Upper lobe of left lung (tissue), 6 donors: ENCODE data around the gene PLA2G2C. TPM values are rescaled to one million over a fixed set of nuclear protein-coding genes. Genes with fewer than 3 reads are reported as not detected.

Source experiments
- ATAC-seq, 2 donors: fragments of 200-7000 bp; cut with Tn5 transposase; one replicate each; pipeline ENCODE4 v1.9.1; 2022; ENCODE audit warnings: mild to moderate bottlenecking in 2 of 2, moderate library complexity in 2 of 2; ENCODE audit not compliant: low FRiP score in 2 of 2
- DNase-seq, 2 donors: peaks; one replicate each; pipeline ENCODE4 v3.0.0-alpha.2; 2019 to 2020
- H3K27ac ChIP-seq, 4 donors: fragments of 200-600 bp; sonication (generic); one replicate each; pipeline ENCODE4 v1.5.1; 2016 to 2019
- H3K27me3 ChIP-seq, 4 donors: fragments of 200-600 bp; sonication (generic); one replicate each; pipeline ENCODE4 v1.5.1; 2017 to 2019
- H3K36me3 ChIP-seq, 4 donors: fragments of 200-600 bp; sonication (generic); one replicate each; pipeline ENCODE4 v1.5.1; 2016 to 2019
- H3K4me1 ChIP-seq, 4 donors: fragments of 200-600 bp; sonication (generic); one replicate each; pipeline ENCODE4 v1.5.1; 2018 to 2019
- H3K4me3 ChIP-seq, 4 donors: fragments of 200-600 bp; sonication (generic); one replicate each; pipeline ENCODE4 v1.5.1; 2017 to 2019; ENCODE audit warnings: mild to moderate bottlenecking in 2 of 4, moderate library complexity in 1 of 4
- H3K9me3 ChIP-seq, 4 donors: fragments of 200-600 bp; sonication (generic); one replicate each; pipeline ENCODE4 v1.5.1; 2018 to 2019
- CTCF ChIP-seq, 6 experiments: fragments of 450-650 bp in 4 of 6; fragments of 200-600 bp in 2 of 6; sonication (generic) in 2 of 6; IDR thresholded peaks; one replicate each; pipeline ENCODE4 v1.5.1; 2016 to 2019; ENCODE audit warnings: antibody characterized with exemption in 6 of 6
- EP300 ChIP-seq, 4 donors: sonication (generic); formaldehyde crosslinking; IDR thresholded peaks; one replicate each; pipeline ENCODE4 v1.5.1; 2017; ENCODE audit warnings: antibody characterized with exemption in 4 of 4, control low read depth in 2 of 4
- POLR2A ChIP-seq, 4 donors: fragments of 450-650 bp; IDR thresholded peaks; one replicate each; pipeline ENCODE4 v1.5.1; 2016 to 2017; ENCODE audit warnings: antibody characterized with exemption in 4 of 4, mild to moderate bottlenecking in 2 of 4
- POLR2AphosphoS5 ChIP-seq, 2 donors: sonication (generic); formaldehyde crosslinking; IDR thresholded peaks; one replicate each; pipeline ENCODE4 v1.5.1; 2017; ENCODE audit warnings: antibody characterized with exemption in 2 of 2
- WGBS, 2 donors: methylation state at CpG; one replicate each; pipeline ENCODE4 v1.1.5; 2017 to 2018; 5-methylcytosine and 5-hydroxymethylcytosine counted together
- total RNA-seq, 6 donors: library from RNA; depleted of rRNA in 4 of 6; stranded (reverse); fragments of >200 nt in 4 of 6; gene quantifications; one replicate each; pipeline versions ENCODE4 v1.1.0 to v1.2.1, GENCODE V29; 2016 to 2021
- donor health status: DM: no; HTN: no; CAD: no; lungs with moderate emphysema.
- donor health status: DM: no; HTN: yes; CAD: no; lungs with severe emphysema.

PLA2G2C gene
- total RNA-seq, 6 donors from 2014 or later = 0.30 TPM; not detected in 5

- WGBS, 2 donors = 79 to 92% methylated on average over 10 of the region's 10 CpGs
- no peak overlapping the region for H3K4me3 ChIP-seq
- no peak for DNase-seq
- H3K27ac ChIP-seq = no peak overlapping the region
- no peaks in the 10 kb centered on the region for H3K9me3 ChIP-seq
- no peaks in the 10 kb centered on the region for H3K27me3 ChIP-seq
- no peaks in the 10 kb centered on the region for H3K36me3 ChIP-seq
- peak in 1 of 2 donors; percentile 77 for ATAC-seq
- H3K4me1 ChIP-seq = peaks cover 4 to 13% (median 8%) of the 10 kb centered on the region in 4 donors
- TF ChIP-seq POLR2AphosphoS5 (IDR thresholded peaks at IDR 0.05) = no peak
- TF ChIP-seq CTCF (IDR thresholded peaks at IDR 0.05) = no peak
- TF ChIP-seq EP300 (IDR thresholded peaks at IDR 0.05) = no peak
Measured at GRCh38 chr1:20210736-20211460, 24.6 kb upstream of the PLA2G2C start.

- 59 to 64% methylated on average over 4 of the region's 4 CpGs for WGBS, 2 donors
- Histone ChIP-seq H3K9me3 (no peaks in the 10 kb centered on the region), H3K27me3 (no peaks in the 10 kb centered on the region), H3K4me3 (no peak overlapping the region), H3K27ac (no peak overlapping the region), H3K4me1 (peaks cover 4 to 13% (median 8%) of the 10 kb centered on the region in 4 donors), H3K36me3 (no peaks in the 10 kb centered on the region)
- ATAC-seq (no peak), DNase-seq (no peak)
- TF ChIP-seq POLR2A (IDR thresholded peaks at IDR 0.05) (no peak), EP300 (IDR thresholded peaks at IDR 0.05) (no peak), POLR2AphosphoS5 (IDR thresholded peaks at IDR 0.05) (no peak), CTCF (IDR thresholded peaks at IDR 0.05) (no peak)
Measured at GRCh38 chr1:20209471-20209870, 23.2 kb upstream of the PLA2G2C start.

GRCh38 chr1:20207546-20207945 lies 21.2 kb upstream of the PLA2G2C start:
- 88 to 89% methylated on average over 4 of the region's 4 CpGs for WGBS, 2 donors
- no peak for TF ChIP-seq POLR2AphosphoS5 (IDR thresholded peaks at IDR 0.05)
- TF ChIP-seq EP300 (IDR thresholded peaks at IDR 0.05) = no peak
- TF ChIP-seq CTCF (IDR thresholded peaks at IDR 0.05) = no peak
- no peak for TF ChIP-seq POLR2A (IDR thresholded peaks at IDR 0.05)
- Histone ChIP-seq H3K4me3 (no peak overlapping the region), H3K27me3 (no peaks in the 10 kb centered on the region), H3K4me1 (peaks cover 0 to 5% (median 2%) of the 10 kb centered on the region in 4 donors), H3K9me3 (no peaks in the 10 kb centered on the region), H3K36me3 (no peaks in the 10 kb centered on the region), H3K27ac (no peak overlapping the region)
- DNase-seq (no peak), ATAC-seq (no peak)

GRCh38 chr1:20202166-20202565 lies 15.8 kb upstream of the PLA2G2C start:
- Histone ChIP-seq H3K4me3 (no peak overlapping the region), H3K27me3 (no peaks in the 10 kb centered on the region), H3K36me3 (no peaks in the 10 kb centered on the region), H3K27ac (no peak overlapping the region), H3K4me1 (no peaks in the 10 kb centered on the region), H3K9me3 (no peaks in the 10 kb centered on the region)
- DNase-seq (no peak), ATAC-seq (no peak)
- TF ChIP-seq POLR2AphosphoS5 (IDR thresholded peaks at IDR 0.05) (no peak), CTCF (IDR thresholded peaks at IDR 0.05) (no peak), EP300 (IDR thresholded peaks at IDR 0.05) (no peak), POLR2A (IDR thresholded peaks at IDR 0.05) (no peak)
- WGBS, 2 donors = 80 to 95% methylated on average over 2 to 5 of the region's 5 CpGs

- ATAC-seq (no peak), DNase-seq (no peak)
- H3K27ac ChIP-seq = no peak overlapping the region
- TF ChIP-seq POLR2AphosphoS5 (IDR thresholded peaks at IDR 0.05) = no peak
- TF ChIP-seq POLR2A (IDR thresholded peaks at IDR 0.05) = no peak
- no peak for TF ChIP-seq EP300 (IDR thresholded peaks at IDR 0.05)
- TF ChIP-seq CTCF (IDR thresholded peaks at IDR 0.05) = no peak
- no peaks in the 10 kb centered on the region for H3K9me3 ChIP-seq
- H3K36me3 ChIP-seq = no peaks in the 10 kb centered on the region
- H3K4me3 ChIP-seq = no peak overlapping the region
- no peaks in the 10 kb centered on the region for H3K4me1 ChIP-seq
- no peaks in the 10 kb centered on the region for H3K27me3 ChIP-seq
- 73 to 74% methylated on average over 2 of the region's 2 CpGs for WGBS, 2 donors
Measured at GRCh38 chr1:20200966-20201365, 14.6 kb upstream of the PLA2G2C start.
